Upper lobe of left lung (tissue), 4 donors: ENCODE data around the gene TIMM44.

Experiments
- POLR2A ChIP-seq, 4 donors: fragments of 450-650 bp; IDR thresholded peaks; one replicate each; pipeline ENCODE4 v1.5.1; 2016 to 2017; ENCODE audit warnings: antibody characterized with exemption in 4 of 4, mild to moderate bottlenecking in 2 of 4
- POLR2AphosphoS5 ChIP-seq, 2 donors: sonication (generic); formaldehyde crosslinking; IDR thresholded peaks; one replicate each; pipeline ENCODE4 v1.5.1; 2017; ENCODE audit warnings: antibody characterized with exemption in 2 of 2
- TF ChIP-seq, protein P1 (sequence below), 6 experiments: fragments of 450-650 bp in 4 of 6; fragments of 200-600 bp in 2 of 6; sonication (generic) in 2 of 6; IDR thresholded peaks; one replicate each; pipeline ENCODE4 v1.5.1; 2016 to 2019; ENCODE audit warnings: antibody characterized with exemption in 6 of 6

DNA sequence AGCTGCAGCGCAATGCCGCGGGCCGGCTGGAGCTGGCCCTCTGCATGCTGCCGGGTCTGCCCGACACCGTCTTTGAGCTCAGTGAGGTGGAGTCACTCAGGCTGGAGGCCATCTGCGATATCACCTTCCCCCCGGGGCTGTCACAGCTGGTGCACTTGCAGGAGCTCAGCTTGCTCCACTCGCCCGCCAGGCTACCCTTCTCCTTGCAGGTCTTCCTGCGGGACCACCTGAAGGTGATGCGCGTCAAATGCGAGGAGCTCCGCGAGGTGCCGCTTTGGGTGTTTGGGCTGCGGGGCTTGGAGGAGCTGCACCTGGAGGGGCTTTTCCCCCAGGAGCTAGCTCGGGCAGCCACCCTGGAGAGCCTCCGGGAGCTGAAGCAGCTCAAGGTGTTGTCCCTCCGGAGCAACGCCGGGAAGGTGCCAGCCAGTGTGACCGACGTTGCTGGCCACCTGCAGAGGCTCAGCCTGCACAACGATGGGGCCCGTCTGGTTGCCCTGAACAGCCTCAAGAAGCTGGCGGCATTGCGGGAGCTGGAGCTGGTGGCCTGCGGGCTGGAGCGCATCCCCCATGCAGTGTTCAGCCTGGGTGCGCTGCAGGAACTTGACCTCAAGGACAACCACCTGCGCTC lies 43.6 kb downstream of the TIMM44 start:
- TF ChIP-seq, protein P1, sequence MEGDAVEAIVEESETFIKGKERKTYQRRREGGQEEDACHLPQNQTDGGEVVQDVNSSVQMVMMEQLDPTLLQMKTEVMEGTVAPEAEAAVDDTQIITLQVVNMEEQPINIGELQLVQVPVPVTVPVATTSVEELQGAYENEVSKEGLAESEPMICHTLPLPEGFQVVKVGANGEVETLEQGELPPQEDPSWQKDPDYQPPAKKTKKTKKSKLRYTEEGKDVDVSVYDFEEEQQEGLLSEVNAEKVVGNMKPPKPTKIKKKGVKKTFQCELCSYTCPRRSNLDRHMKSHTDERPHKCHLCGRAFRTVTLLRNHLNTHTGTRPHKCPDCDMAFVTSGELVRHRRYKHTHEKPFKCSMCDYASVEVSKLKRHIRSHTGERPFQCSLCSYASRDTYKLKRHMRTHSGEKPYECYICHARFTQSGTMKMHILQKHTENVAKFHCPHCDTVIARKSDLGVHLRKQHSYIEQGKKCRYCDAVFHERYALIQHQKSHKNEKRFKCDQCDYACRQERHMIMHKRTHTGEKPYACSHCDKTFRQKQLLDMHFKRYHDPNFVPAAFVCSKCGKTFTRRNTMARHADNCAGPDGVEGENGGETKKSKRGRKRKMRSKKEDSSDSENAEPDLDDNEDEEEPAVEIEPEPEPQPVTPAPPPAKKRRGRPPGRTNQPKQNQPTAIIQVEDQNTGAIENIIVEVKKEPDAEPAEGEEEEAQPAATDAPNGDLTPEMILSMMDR (IDR thresholded peaks at IDR 0.05) = no peak
- TF ChIP-seq POLR2A (IDR thresholded peaks at IDR 0.05) = no peak
- TF ChIP-seq POLR2AphosphoS5 (IDR thresholded peaks at IDR 0.05) = no peak
